ENCODE data around the gene CCDC102A. TPM values are rescaled to one million over a fixed set of nuclear protein-coding genes. Genes with fewer than 3 reads are reported as not detected.

CCDC102A gene
- total RNA-seq, 1 experiment from 2014 or later: 8.1 TPM

DNA sequence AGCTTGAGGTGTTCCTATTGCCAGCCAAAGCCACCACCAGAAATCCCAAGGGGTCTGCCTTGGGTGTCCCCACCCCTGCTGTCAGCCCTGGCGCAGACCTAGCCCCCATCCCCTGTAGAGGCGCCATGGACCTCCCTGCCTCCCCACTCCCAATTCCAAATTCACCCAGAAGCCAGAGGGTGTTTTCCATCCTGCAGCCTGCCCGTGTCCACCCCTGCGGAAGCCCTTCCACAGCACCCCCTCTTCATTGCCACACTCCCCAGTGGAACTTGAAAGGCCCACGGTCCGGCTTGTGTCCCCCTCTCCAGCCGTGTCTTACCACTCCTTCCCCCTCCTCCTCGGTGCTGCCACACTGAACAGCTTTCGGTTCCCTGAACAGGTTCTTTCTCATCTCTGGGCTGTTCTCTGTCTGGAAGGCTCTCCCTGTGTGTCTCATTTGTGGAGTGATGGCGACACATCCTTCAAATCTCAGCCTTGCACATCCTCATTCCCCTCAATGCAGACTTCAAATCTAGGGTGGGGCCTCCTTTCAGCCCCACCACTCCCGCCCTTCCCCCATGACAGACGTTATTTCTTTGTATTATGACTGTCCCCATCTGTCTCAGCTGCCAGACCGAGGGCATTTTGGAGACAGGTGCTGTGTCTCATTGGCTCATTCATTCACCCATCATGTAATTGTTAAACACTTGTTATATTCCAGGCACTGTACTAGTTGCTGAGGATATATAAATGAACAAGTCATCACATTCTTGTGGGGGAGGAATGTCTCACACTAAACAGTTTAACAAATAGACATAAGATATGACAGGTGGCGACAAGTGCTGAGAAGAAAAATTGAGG lies 42.4 kb upstream of the CCDC102A start:
- no peak overlapping the region for H3K27ac ChIP-seq
- H3K4me3 ChIP-seq: no peak overlapping the region
- no peaks in the 10 kb centered on the region for H3K9me2 ChIP-seq (ENCODE audit: insufficient read depth)
- ChIA-PET CTCF (interaction anchor here (0.7 kb wide), 1 partner anchor 156 kb away, joined by 4 read pairs; no protein-coding TSS in a partner anchor), POLR2A (ENCODE audit: unreplicated experiment) (no interaction called here)
- DNase-seq: no peak
- no peak for TF ChIP-seq EZH2 (IDR thresholded peaks at IDR 0.05; ENCODE audit: low read depth)
- TF ChIP-seq, protein P1, sequence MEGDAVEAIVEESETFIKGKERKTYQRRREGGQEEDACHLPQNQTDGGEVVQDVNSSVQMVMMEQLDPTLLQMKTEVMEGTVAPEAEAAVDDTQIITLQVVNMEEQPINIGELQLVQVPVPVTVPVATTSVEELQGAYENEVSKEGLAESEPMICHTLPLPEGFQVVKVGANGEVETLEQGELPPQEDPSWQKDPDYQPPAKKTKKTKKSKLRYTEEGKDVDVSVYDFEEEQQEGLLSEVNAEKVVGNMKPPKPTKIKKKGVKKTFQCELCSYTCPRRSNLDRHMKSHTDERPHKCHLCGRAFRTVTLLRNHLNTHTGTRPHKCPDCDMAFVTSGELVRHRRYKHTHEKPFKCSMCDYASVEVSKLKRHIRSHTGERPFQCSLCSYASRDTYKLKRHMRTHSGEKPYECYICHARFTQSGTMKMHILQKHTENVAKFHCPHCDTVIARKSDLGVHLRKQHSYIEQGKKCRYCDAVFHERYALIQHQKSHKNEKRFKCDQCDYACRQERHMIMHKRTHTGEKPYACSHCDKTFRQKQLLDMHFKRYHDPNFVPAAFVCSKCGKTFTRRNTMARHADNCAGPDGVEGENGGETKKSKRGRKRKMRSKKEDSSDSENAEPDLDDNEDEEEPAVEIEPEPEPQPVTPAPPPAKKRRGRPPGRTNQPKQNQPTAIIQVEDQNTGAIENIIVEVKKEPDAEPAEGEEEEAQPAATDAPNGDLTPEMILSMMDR (conservative IDR thresholded peaks at IDR 0.05): no peak
- no peaks in the 10 kb centered on the region for H3K79me2 ChIP-seq (ENCODE audit: low read depth)
- no peak overlapping the region for H3K4me2 ChIP-seq
- H3K27me3 ChIP-seq (ENCODE audit: insufficient read depth, low read depth): no peaks in the 10 kb centered on the region
- intact Hi-C loops (cut with micrococcal nuclease; ENCODE audit: unreplicated experiment): loop anchor here (5.0 to 10.0 kb wide), 3 partner anchors 159 to 319 kb away; partner anchors contain the start of gene KATNB1
- no TSS peak for BruUV-seq (replicated peaks)
- no peaks in the 10 kb centered on the region for H3K9me3 ChIP-seq (ENCODE audit: insufficient read depth, low read depth)
- no peaks in the 10 kb centered on the region for H3K4me1 ChIP-seq (replicated peaks; ENCODE audit: insufficient read depth)
- no peaks in the 10 kb centered on the region for H3F3A ChIP-seq (ENCODE audit: insufficient read depth, low read depth)
- H2AFZ ChIP-seq: no peak overlapping the region
- no peaks in the 10 kb centered on the region for H4K20me1 ChIP-seq (ENCODE audit: insufficient read depth)
- no peaks in the 10 kb centered on the region for H3K36me3 ChIP-seq (ENCODE audit: low read depth)

DNA sequence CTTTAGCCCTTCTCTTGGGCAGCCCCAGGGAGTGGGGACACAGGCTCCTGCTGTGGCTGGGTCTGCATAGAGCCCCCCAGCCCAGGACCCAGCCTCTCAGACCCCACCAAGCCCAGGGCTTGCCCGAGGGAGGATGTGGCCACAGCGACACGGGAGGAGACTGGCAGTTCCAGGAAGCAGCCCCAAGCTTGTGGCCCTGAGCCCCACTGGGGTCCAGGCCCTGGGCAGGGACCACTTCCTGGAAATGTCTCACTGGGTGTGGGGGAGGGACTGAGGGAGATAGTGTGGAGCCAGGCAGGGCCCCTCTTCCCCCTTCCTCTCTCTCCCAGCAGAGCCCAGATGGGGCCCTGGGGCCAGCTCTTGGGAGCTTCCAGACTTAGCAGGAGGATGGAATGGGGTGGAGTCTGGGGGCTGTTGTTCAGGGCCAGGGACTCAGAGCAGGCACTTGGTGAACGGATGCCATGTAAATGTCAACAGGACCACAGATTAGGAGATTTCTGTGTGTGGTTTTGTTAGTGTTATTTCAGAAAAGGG lies 41.4 kb upstream of the CCDC102A start:
- CTCF ChIA-PET: no interaction called here
- no peak overlapping the region for H3K4me3 ChIP-seq
- no peaks in the 10 kb centered on the region for H3K27me3 ChIP-seq (ENCODE audit: insufficient read depth, low read depth)
- no peak for TF ChIP-seq EZH2 (IDR thresholded peaks at IDR 0.05; ENCODE audit: low read depth)
- TF ChIP-seq, protein P1 (conservative IDR thresholded peaks at IDR 0.05): no peak
- H2AFZ ChIP-seq: no peak overlapping the region
- intact Hi-C loops (cut with micrococcal nuclease; ENCODE audit: unreplicated experiment): loop anchor here (5.0 to 10.0 kb wide), 3 partner anchors 160 to 320 kb away; partner anchors contain the start of gene KATNB1
- POLR2A ChIA-PET (ENCODE audit: unreplicated experiment): interaction anchor here (0.7 kb wide), 1 partner anchor 106 kb away, joined by 4 read pairs; no protein-coding TSS in a partner anchor
- H3K9me2 ChIP-seq (ENCODE audit: insufficient read depth): no peaks in the 10 kb centered on the region
- no peaks in the 10 kb centered on the region for H3K4me1 ChIP-seq (replicated peaks; ENCODE audit: insufficient read depth)
- H3K4me2 ChIP-seq: no peak overlapping the region
- no TSS peak for BruUV-seq (replicated peaks)
- H3K36me3 ChIP-seq (ENCODE audit: low read depth): no peaks in the 10 kb centered on the region
- no peak overlapping the region for H3K27ac ChIP-seq
- DNase-seq: no peak
- no peaks in the 10 kb centered on the region for H3K79me2 ChIP-seq (ENCODE audit: low read depth)
- no peaks in the 10 kb centered on the region for H3K9me3 ChIP-seq (ENCODE audit: insufficient read depth, low read depth)
- no peaks in the 10 kb centered on the region for H4K20me1 ChIP-seq (ENCODE audit: insufficient read depth)
- no peaks in the 10 kb centered on the region for H3F3A ChIP-seq (ENCODE audit: insufficient read depth, low read depth)

DNA sequence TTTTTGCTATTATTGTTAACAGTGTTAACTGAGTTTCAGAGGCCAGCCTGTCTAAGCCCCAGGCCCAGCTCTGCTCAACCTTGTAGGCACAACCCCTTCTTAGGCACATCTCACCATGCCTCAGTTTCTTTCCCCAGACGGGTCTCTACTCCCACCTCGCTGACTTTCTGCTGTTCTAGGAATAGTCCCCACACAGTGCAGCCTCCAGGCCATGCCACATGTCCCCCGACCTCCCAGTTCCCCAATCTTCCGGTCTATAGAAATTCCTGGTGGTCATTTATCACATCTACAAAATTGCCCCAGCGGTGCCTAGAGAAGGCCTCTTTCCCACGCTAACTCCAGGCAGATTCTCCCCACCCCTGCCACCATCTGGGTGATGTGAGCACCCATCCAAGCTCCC lies 40.8 kb upstream of the CCDC102A start:
- ChIA-PET POLR2A (ENCODE audit: unreplicated experiment) (interaction anchor here (0.7 kb wide), 1 partner anchor 107 kb away, joined by 4 read pairs; no protein-coding TSS in a partner anchor), CTCF (interaction anchor here (0.6 kb wide), 2 partner anchors 75 to 94 kb away, joined by 5 to 12 read pairs; no protein-coding TSS in a partner anchor)
- no TSS peak for BruUV-seq (replicated peaks)
- Histone ChIP-seq H3K79me2 (ENCODE audit: low read depth) (no peaks in the 10 kb centered on the region), H3K4me2 (no peak overlapping the region), H3K4me1 (replicated peaks; ENCODE audit: insufficient read depth) (no peaks in the 10 kb centered on the region), H3K9me3 (ENCODE audit: insufficient read depth, low read depth) (no peaks in the 10 kb centered on the region), H3K4me3 (no peak overlapping the region), H3K27ac (no peak overlapping the region), H3K9me2 (ENCODE audit: insufficient read depth) (no peaks in the 10 kb centered on the region), H4K20me1 (ENCODE audit: insufficient read depth) (no peaks in the 10 kb centered on the region), H3F3A (ENCODE audit: insufficient read depth, low read depth) (no peaks in the 10 kb centered on the region), H3K36me3 (ENCODE audit: low read depth) (no peaks in the 10 kb centered on the region), H3K27me3 (ENCODE audit: insufficient read depth, low read depth) (no peaks in the 10 kb centered on the region), H2AFZ (no peak overlapping the region)
- intact Hi-C loops (cut with micrococcal nuclease; ENCODE audit: unreplicated experiment): loop anchor here (5.0 to 10.0 kb wide), 3 partner anchors 160 to 320 kb away; partner anchors contain the start of gene KATNB1
- TF ChIP-seq, protein P1 (conservative IDR thresholded peaks at IDR 0.05): no peak
- TF ChIP-seq EZH2 (IDR thresholded peaks at IDR 0.05; ENCODE audit: low read depth): no peak
- DNase-seq: no peak
